HEK293 (cell line): ENCODE results near the gene IGLL1.

Experiments
- CTCF ChIA-PET: fragments of 350-600 bp; formaldehyde crosslinking; extraction: SDS; loops from one replicate; lab custom pipeline; 2021; ENCODE audit warnings: antibody characterized with exemption; lab: Yijun Ruan, JAX
- POLR2A ChIA-PET: fragments of 300-600 bp; formaldehyde crosslinking; extraction: SDS; loops from one replicate; lab custom pipeline; 2020; ENCODE audit warnings: antibody characterized with exemption, inconsistent platforms; lab: Yijun Ruan, JAX
- H3K27ac ChIP-seq: fragments of 200-500 bp; sonication (Bioruptor generic); 2 replicates; pipeline ENCODE4 v1.5.1; 2014; ENCODE audit warnings: low read depth, low read length, control low read depth, inconsistent platforms; ENCODE audit errors: extremely low read depth
- H3K36me3 ChIP-seq, 2 experiments: fragments of 200-500 bp in 1 of 2; sonication (Bioruptor generic) in 1 of 2; 1 replicate in 1 of 2; 2 replicates in 1 of 2; pipeline ENCODE4 v1.5.1; 2014 to 2017; ENCODE audit warnings: inconsistent platforms in 2 of 2, low read length in 2 of 2; ENCODE audit not compliant: control insufficient read depth in 2 of 2, insufficient read depth in 1 of 2
- H3K4me1 ChIP-seq: fragments of 200-500 bp; sonication (Bioruptor generic); 2 replicates; pipeline ENCODE4 v1.5.1; 2014; ENCODE audit warnings: mild to moderate bottlenecking, low read length, inconsistent platforms; ENCODE audit not compliant: control insufficient read depth, insufficient read depth
- H3K4me3 ChIP-seq: 2 replicates; pipeline ENCODE4 v1.5.1; 2011; ENCODE audit warnings: low read depth, mild to moderate bottlenecking, control low read depth, low read length, moderate library complexity
- H3K9me3 ChIP-seq: fragments of 200-500 bp; sonication (Bioruptor generic); 2 replicates; pipeline ENCODE4 v1.5.1; 2014; ENCODE audit warnings: low read depth, low read length, inconsistent platforms; ENCODE audit not compliant: control insufficient read depth, insufficient read depth
- HOXC10 ChIP-seq: sonication (generic); formaldehyde crosslinking; IDR thresholded peaks from 2 replicates; pipeline ENCODE4 v1.8.1; 2023; ENCODE audit warnings: mild to moderate bottlenecking, missing genetic modification reagents
- MEIS1 ChIP-seq: sonication (generic); formaldehyde crosslinking; IDR thresholded peaks from 2 replicates; pipeline ENCODE4 v1.8.1; 2022; ENCODE audit warnings: missing genetic modification reagents, mild to moderate bottlenecking, borderline replicate concordance
- REST ChIP-seq: fragments of 450-650 bp; formaldehyde crosslinking; IDR thresholded peaks from 2 replicates; pipeline ENCODE4 v1.5.1; 2016; ENCODE audit warnings: missing biosample characterization, missing genetic modification characterization
- SP7 ChIP-seq: fragments of 450-650 bp; formaldehyde crosslinking; IDR thresholded peaks from 2 replicates; pipeline ENCODE4 v1.5.1; 2016; ENCODE audit warnings: missing biosample characterization, missing genetic modification characterization
- ZBTB7A ChIP-seq: fragments of 450-650 bp; formaldehyde crosslinking; IDR thresholded peaks from 2 replicates; pipeline ENCODE4 v1.5.1; 2016; ENCODE audit warnings: low read depth, missing biosample characterization, missing genetic modification characterization
- ZIC2 ChIP-seq: fragments of 450-650 bp; formaldehyde crosslinking; IDR thresholded peaks from 2 replicates; pipeline ENCODE4 v1.5.1; 2016; ENCODE audit warnings: missing biosample characterization, missing genetic modification characterization
- ZNF148 ChIP-seq: fragments of 450-650 bp; formaldehyde crosslinking; IDR thresholded peaks from 2 replicates; pipeline ENCODE4 v1.5.0; 2017; ENCODE audit warnings: missing biosample characterization, missing genetic modification characterization, borderline replicate concordance
- ZNF248 ChIP-seq: fragments of 450-650 bp; formaldehyde crosslinking; IDR thresholded peaks from 2 replicates; pipeline ENCODE4 v1.5.1; 2017; ENCODE audit warnings: missing biosample characterization, missing genetic modification characterization
- ZNF366 ChIP-seq: fragments of 450-650 bp; formaldehyde crosslinking; conservative IDR thresholded peaks from 2 replicates; pipeline ENCODE4 v1.5.1; 2016; ENCODE audit warnings: missing biosample characterization, missing genetic modification characterization
- ZNF391 ChIP-seq: fragments of 450-650 bp; formaldehyde crosslinking; IDR thresholded peaks from 2 replicates; pipeline ENCODE4 v1.5.1; 2016; ENCODE audit warnings: low read depth, missing biosample characterization, missing genetic modification characterization, borderline replicate concordance
- ZNF404 ChIP-seq: fragments of 450-650 bp; formaldehyde crosslinking; IDR thresholded peaks from 2 replicates; pipeline ENCODE4 v1.5.1; 2017; ENCODE audit warnings: missing biosample characterization, missing genetic modification characterization
- ZNF544 ChIP-seq: fragments of 450-650 bp; formaldehyde crosslinking; IDR thresholded peaks from 2 replicates; pipeline ENCODE4 v1.5.0; 2017; ENCODE audit warnings: missing biosample characterization, missing genetic modification characterization
- ZNF580 ChIP-seq: fragments of 450-650 bp; formaldehyde crosslinking; IDR thresholded peaks from 2 replicates; pipeline ENCODE4 v1.5.1; 2016; ENCODE audit warnings: missing biosample characterization, missing genetic modification characterization
- ZNF629 ChIP-seq: fragments of 450-650 bp; formaldehyde crosslinking; IDR thresholded peaks from 2 replicates; pipeline ENCODE4 v1.5.1; 2017; ENCODE audit warnings: missing biosample characterization, missing genetic modification characterization
- ZNF658 ChIP-seq: fragments of 450-650 bp; formaldehyde crosslinking; IDR thresholded peaks from 2 replicates; pipeline ENCODE4; 2016; ENCODE audit warnings: missing biosample characterization, missing genetic modification characterization
- TF ChIP-seq, protein P1 (sequence below): fragments of 450-650 bp; formaldehyde crosslinking; IDR thresholded peaks from 2 replicates; pipeline ENCODE4 v1.5.1; 2017; ENCODE audit warnings: missing biosample characterization, missing genetic modification characterization

The IGLL1 gene

DNA sequence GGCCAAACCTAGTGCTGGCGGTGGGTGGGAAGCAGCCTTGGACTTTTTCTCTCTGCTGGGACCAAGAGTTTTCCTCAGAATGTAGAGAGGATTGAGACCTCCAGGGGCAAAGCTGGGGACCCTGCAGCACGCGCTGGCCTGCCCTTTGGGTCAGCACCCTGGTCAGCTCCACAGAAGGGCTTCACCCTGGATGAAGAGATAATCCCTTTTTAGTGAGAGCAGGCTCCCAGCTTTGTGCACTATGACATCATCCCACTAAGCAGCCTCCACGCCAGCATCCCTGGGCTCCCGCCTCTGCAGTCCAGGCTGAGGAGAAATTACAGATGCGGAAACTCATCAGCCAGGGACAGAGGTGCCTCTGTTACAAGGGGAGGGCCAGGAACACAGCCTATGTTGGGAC lies 28.5 kb upstream of the IGLL1 start (continued):
- TF ChIP-seq, protein P1, sequence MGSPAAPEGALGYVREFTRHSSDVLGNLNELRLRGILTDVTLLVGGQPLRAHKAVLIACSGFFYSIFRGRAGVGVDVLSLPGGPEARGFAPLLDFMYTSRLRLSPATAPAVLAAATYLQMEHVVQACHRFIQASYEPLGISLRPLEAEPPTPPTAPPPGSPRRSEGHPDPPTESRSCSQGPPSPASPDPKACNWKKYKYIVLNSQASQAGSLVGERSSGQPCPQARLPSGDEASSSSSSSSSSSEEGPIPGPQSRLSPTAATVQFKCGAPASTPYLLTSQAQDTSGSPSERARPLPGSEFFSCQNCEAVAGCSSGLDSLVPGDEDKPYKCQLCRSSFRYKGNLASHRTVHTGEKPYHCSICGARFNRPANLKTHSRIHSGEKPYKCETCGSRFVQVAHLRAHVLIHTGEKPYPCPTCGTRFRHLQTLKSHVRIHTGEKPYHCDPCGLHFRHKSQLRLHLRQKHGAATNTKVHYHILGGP (tag by site-specific recombination): no peak
- no peak for TF ChIP-seq ZNF404 (tag by site-specific recombination)
- no peak for TF ChIP-seq ZNF248 (tag by site-specific recombination)
- no peak for TF ChIP-seq ZNF658 (tag by site-specific recombination)
- no peak for TF ChIP-seq ZBTB7A (tag by site-specific recombination)
- TF ChIP-seq SP7 (tag by site-specific recombination): no peak
- TF ChIP-seq ZNF391 (tag by site-specific recombination): no peak
- no peak for TF ChIP-seq MEIS1
- TF ChIP-seq REST: peak; percentile 95
- no peak for TF ChIP-seq ZNF544
- no peak for TF ChIP-seq ZNF580 (tag by site-specific recombination)
- TF ChIP-seq ZNF366 (tag by site-specific recombination): peak; percentile 59
- TF ChIP-seq HOXC10: no peak
- peak; percentile 83 for TF ChIP-seq ZNF629 (tag by site-specific recombination)

DNA sequence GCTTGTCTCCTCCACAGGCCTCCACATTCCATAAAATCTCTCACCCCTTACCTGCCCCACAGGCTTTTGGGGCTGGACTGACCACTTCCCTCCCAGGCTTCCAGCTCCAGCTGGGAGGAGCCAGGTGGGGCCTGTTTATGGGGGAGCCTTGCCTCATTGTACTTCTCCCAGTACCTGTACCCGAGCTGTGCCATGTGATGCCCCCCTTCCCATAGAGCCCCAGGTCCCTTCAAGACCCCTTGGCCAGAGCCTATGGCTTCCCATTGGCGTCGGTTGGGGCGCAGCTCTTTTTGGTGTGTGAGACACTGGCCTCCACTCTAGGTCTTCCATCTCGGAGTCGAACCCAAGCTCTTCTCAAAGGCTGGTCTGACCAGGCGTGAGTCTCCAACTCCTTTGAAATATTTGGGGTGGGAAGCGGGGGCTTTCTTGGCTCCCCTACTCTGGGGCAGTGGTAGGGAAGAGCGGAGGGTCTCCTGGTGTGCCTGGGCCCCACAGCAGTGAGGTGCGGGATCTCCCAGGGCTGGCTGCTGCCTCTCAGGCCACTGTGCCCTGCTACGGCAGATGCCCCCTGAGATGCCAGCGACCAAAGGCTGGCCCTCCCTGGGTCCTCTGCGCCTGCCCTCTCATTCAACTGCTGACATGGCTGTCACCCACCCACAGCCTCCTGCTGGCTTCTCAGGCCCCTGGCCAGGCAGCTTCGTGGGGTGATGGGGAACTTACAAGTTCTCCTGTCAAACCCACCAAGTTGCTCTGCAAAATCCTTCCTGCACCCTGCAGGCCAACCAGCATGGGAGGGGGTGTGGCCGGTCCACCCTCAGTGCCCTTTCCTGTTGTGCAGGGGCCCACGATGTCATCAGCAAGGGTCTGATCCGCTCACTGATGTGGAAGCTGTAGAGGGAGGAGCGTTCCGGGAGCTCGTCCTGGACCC lies 26.4 kb upstream of the IGLL1 start:
- TF ChIP-seq ZNF148 (tag by site-specific recombination): no peak
- peak; percentile 51 for TF ChIP-seq ZIC2 (tag by site-specific recombination)
- Histone ChIP-seq H3K4me3 (no peak overlapping the region), H3K36me3 (no peaks in the 10 kb centered on the region), H3K4me1 (no peaks in the 10 kb centered on the region), H3K9me3 (no peaks in the 10 kb centered on the region), H3K27ac (no peak overlapping the region)
- ChIA-PET POLR2A (interaction anchor here (0.6 kb wide), 1 partner anchor 83 kb away, joined by 3 read pairs; no protein-coding TSS in a partner anchor), CTCF (interaction anchor here (0.6 to 2.1 kb wide), 7 partner anchors 13 to 647 kb away, joined by 3 to 8 read pairs (median 4); no protein-coding TSS in a partner anchor)
